HepG2 (cell line): ENCODE data around the gene SLC38A1. TPM values are rescaled to one million over a fixed set of nuclear protein-coding genes. Genes with fewer than 3 reads are reported as not detected.

Experiments used
- ATAC-seq: fragments of 200-7000 bp; cut with Tn5 transposase; 3 replicates; pipeline ENCODE4 v1.9.1; 2020; ENCODE audit warnings: mild to moderate bottlenecking, moderate library complexity
- BruUV-seq: library from RNA; stranded (reverse); fragments of 400-500 nt; replicated peaks from 2 replicates; lab custom pipeline; 2021; lab: Mats Ljungman, UMichigan
- CTCF ChIA-PET: fragments of 300-600 bp; formaldehyde crosslinking; extraction: SDS; loops from one replicate; lab custom pipeline; 2021; ENCODE audit warnings: low total read pairs, inconsistent platforms, low intra/inter-chr PET ratio; lab: Yijun Ruan, JAX
- POLR2A ChIA-PET: fragments of 350-600 bp; sonication (Branson Sonifier 250); formaldehyde crosslinking; loops from one replicate; lab custom pipeline; 2020; ENCODE audit warnings: antibody characterized with exemption, inconsistent platforms; lab: Yijun Ruan, JAX
- DNase-seq: peaks from one replicate; pipeline ENCODE4 v3.0.0-alpha.2; 2015; ENCODE audit warnings: low spot score
- FAIRE-seq: peaks from 3 replicates; lab custom pipeline; 2011; peaks lifted over from hg19 to GRCh38; lab: Jason Lieb, UNC
- H2AFZ ChIP-seq: one replicate; pipeline ENCODE4 v1.6.1; 2011; ENCODE audit warnings: low read length, inconsistent platforms
- H3K27ac ChIP-seq: fragments of 300-600 bp; 3 replicates; pipeline ENCODE4 v1.8.0; 2011; ENCODE audit warnings: mixed run types, mild to moderate bottlenecking, mixed read lengths, low read length, inconsistent platforms; ENCODE audit not compliant: insufficient read depth; ENCODE audit errors: extremely low read length
- H3K27me3 ChIP-seq, 2 experiments: fragments of 200-600 bp in 1 of 2; 2 replicates in 1 of 2; 3 replicates in 1 of 2; pipeline versions ENCODE4 v1.6.0 to v1.8.0; 2011; ENCODE audit warnings: low read length in 2 of 2, mild to moderate bottlenecking in 2 of 2, moderate library complexity in 2 of 2, inconsistent platforms in 1 of 2; ENCODE audit not compliant: insufficient read depth in 2 of 2, control insufficient read depth in 1 of 2
- H3K36me3 ChIP-seq, 2 experiments: fragments of 200-600 bp in 1 of 2; replicated peaks in 1 of 2; 2 replicates in 1 of 2; 3 replicates in 1 of 2; pipeline versions ENCODE4 v1.5.1 to v1.8.0; 2011; ENCODE audit warnings: low read length in 2 of 2, inconsistent platforms in 1 of 2; ENCODE audit not compliant: insufficient read depth in 2 of 2, control insufficient read depth in 1 of 2
- H3K4me1 ChIP-seq: 2 replicates; pipeline ENCODE4 v1.5.1; 2012; ENCODE audit warnings: low read length, inconsistent platforms; ENCODE audit not compliant: insufficient read depth
- H3K4me2 ChIP-seq: 2 replicates; pipeline ENCODE4 v1.6.0; 2011; ENCODE audit warnings: low read depth, low read length, inconsistent platforms
- H3K4me3 ChIP-seq, 3 experiments: fragments of 200-600 bp in 1 of 3; sonication (generic), shearing (Covaris generic) in 1 of 3; replicated peaks in 1 of 3; 2 replicates each; pipeline ENCODE4 v1.5.1; 2011 to 2016; ENCODE audit warnings: low read length in 3 of 3, inconsistent platforms in 2 of 3, low read depth in 2 of 3, mild to moderate bottlenecking in 2 of 3, control low read depth in 1 of 3, mixed read lengths in 1 of 3; ENCODE audit not compliant: insufficient read depth in 1 of 3
- H3K79me2 ChIP-seq: one replicate; pipeline ENCODE4 v1.6.1; 2011; ENCODE audit warnings: low read length, inconsistent platforms; ENCODE audit not compliant: insufficient read depth
- H3K9ac ChIP-seq: 2 replicates; pipeline ENCODE4 v1.6.0; 2011; ENCODE audit warnings: mild to moderate bottlenecking, low read depth, low read length, inconsistent platforms; ENCODE audit not compliant: insufficient read depth
- H3K9me3 ChIP-seq: 2 replicates; pipeline ENCODE4 v1.5.1; 2012; ENCODE audit warnings: mild to moderate bottlenecking, low read length
- H4K20me1 ChIP-seq: 2 replicates; pipeline ENCODE4 v1.6.0; 2011; ENCODE audit warnings: inconsistent platforms, mild to moderate bottlenecking, low read length, moderate library complexity; ENCODE audit not compliant: insufficient read depth
- CBX1 ChIP-seq: IDR thresholded peaks from one replicate; pipeline ENCODE4 v1.6.1; 2016; ENCODE audit warnings: antibody characterized with exemption, low read depth
- NR1H2 ChIP-seq: sonication (generic); formaldehyde crosslinking; IDR thresholded peaks from 2 replicates; pipeline ENCODE4 v1.8.1; 2022; ENCODE audit warnings: low read depth, missing genetic modification reagents, borderline replicate concordance
- RERE ChIP-seq: IDR thresholded peaks from 2 replicates; pipeline ENCODE4 v1.6.1; 2016; ENCODE audit warnings: low read depth, missing genetic modification reagents, missing compliant biosample characterization
- TSC22D2 ChIP-seq: sonication (generic); formaldehyde crosslinking; IDR thresholded peaks from 2 replicates; pipeline ENCODE4 v1.5.1; 2020; ENCODE audit warnings: missing genetic modification reagents, mild to moderate bottlenecking, borderline replicate concordance
- ZBTB14 ChIP-seq: sonication (generic); formaldehyde crosslinking; IDR thresholded peaks from 2 replicates; pipeline ENCODE4 v1.4.0; 2020; ENCODE audit warnings: missing genetic modification reagents
- ZFX ChIP-seq: sonication (generic); formaldehyde crosslinking; IDR thresholded peaks from 2 replicates; pipeline ENCODE4 v1.4.0; 2020; ENCODE audit warnings: mild to moderate bottlenecking, low read depth, missing genetic modification reagents, moderate library complexity
- ZNF484 ChIP-seq: sonication (generic); formaldehyde crosslinking; IDR thresholded peaks from 2 replicates; pipeline ENCODE4 v1.5.1; 2020; ENCODE audit warnings: mild to moderate bottlenecking, low read depth, missing genetic modification reagents, borderline replicate concordance
- ZNF550 ChIP-seq: sonication (generic); formaldehyde crosslinking; IDR thresholded peaks from 2 replicates; pipeline ENCODE4 v1.4.0; 2020; ENCODE audit warnings: mild to moderate bottlenecking, missing genetic modification reagents, borderline replicate concordance
- ZNF75D ChIP-seq: sonication (generic); formaldehyde crosslinking; IDR thresholded peaks from 2 replicates; pipeline ENCODE4 v1.8.1; 2023; ENCODE audit warnings: missing genetic modification reagents, mild to moderate bottlenecking, borderline replicate concordance
- ZNF768 ChIP-seq: sonication (generic); formaldehyde crosslinking; IDR thresholded peaks from 2 replicates; pipeline ENCODE4 v1.4.0; 2020; ENCODE audit warnings: missing genetic modification reagents
- WGBS: methylation state at CpG from one replicate; pipeline ENCODE4 v1.1.6; 2017; ENCODE audit warnings: low lambda C conversion rate; 5-methylcytosine and 5-hydroxymethylcytosine counted together
- in situ Hi-C: cut with HindIII; loops from 2 replicates; pipeline ENCODE4 v1.10.0; 2017; ENCODE audit warnings: low pct_unique_long_range_greater_than_20kb; ENCODE audit not compliant: extremely low pct_ligation_motif_present
- intact Hi-C: fragments of 100-400 bp; cut with micrococcal nuclease; formaldehyde crosslinking; loops from one replicate; pipeline ENCODE4 v1.10.0; 2022; ENCODE audit not compliant: unreplicated experiment
- polyA plus RNA-seq, 8 experiments: library from polyadenylated mRNA; depleted of rRNA in 3 of 8; stranded (reverse) in 7 of 8; unstranded in 1 of 8; fragments of >200 nt; fragmentation: Illumina TruSeq in 4 of 8; extraction: Trizol in 4 of 8; gene quantifications; 2 replicates each; pipeline versions ENCODE4 v1.2.1 to v1.2.3, GENCODE V29; 2011 to 2016; ENCODE audit warnings: low read depth in 4 of 8, missing spikeins in 1 of 8, mixed read lengths in 1 of 8; ENCODE audit not compliant: insufficient read depth in 1 of 8
- total RNA-seq, 5 experiments: library from RNA; depleted of rRNA; stranded (reverse); fragments of >200 nt; fragmentation: Illumina TruSeq; extraction: Trizol; gene quantifications; 2 replicates each; pipeline ENCODE4 v1.2.3, GENCODE V29; 2016; ENCODE audit warnings: low read depth in 1 of 5

Gene SLC38A1
- total and polyA plus RNA-seq, 2 of the 13 experiments (the other 11 are each of a cell fraction or from before 2014, with no cell fraction given), result 47.0 to 50.6 TPM

GRCh38 chr12:46209914-46210872 is 58.6 kb downstream of the SLC38A1 start:
- no TSS peak for BruUV-seq
- no peak overlapping the region for H2AFZ ChIP-seq
- no peaks in the 10 kb centered on the region for H3K79me2 ChIP-seq
- H3K4me3 ChIP-seq, result no peak overlapping the region
- H3K9me3 ChIP-seq, result no peaks in the 10 kb centered on the region
- no peaks in the 10 kb centered on the region for H3K27me3 ChIP-seq
- WGBS, result 93% methylated on average over 12 of the region's 12 CpGs
- FAIRE-seq (no peak), ATAC-seq (peak; percentile 73), DNase-seq (peak; percentile 11)
- peaks cover 16% of the 10 kb centered on the region for H3K4me1 ChIP-seq
- in situ Hi-C loops, result no loop called here
- intact Hi-C loops, result no loop called here
- H3K27ac ChIP-seq, result no peak overlapping the region
- H3K4me2 ChIP-seq, result no peak overlapping the region
- CTCF ChIA-PET, result no interaction called here
- H4K20me1 ChIP-seq, result no peaks in the 10 kb centered on the region; the same call in 1 of the 2 replicates
- no peak overlapping the region for H3K9ac ChIP-seq
- TF ChIP-seq ZNF75D (CRISPR knock-in tag), result no peak
- no peak for TF ChIP-seq TSC22D2 (CRISPR knock-in tag)
- no peak for TF ChIP-seq CBX1
- POLR2A ChIA-PET, result no interaction called here
- peaks cover 16 to 65% of the 10 kb centered on the region in 2 experiments for H3K36me3 ChIP-seq

- Histone ChIP-seq H3K79me2 (no peaks in the 10 kb centered on the region), H4K20me1 (no peaks in the 10 kb centered on the region; the same call in 1 of the 2 replicates), H3K4me2 (no peak overlapping the region), H3K9me3 (no peaks in the 10 kb centered on the region), H3K27me3 (no peaks in the 10 kb centered on the region), H3K36me3 (peaks cover 19 to 66% of the 10 kb centered on the region in 2 experiments), H3K9ac (no peak overlapping the region), H3K4me1 (peaks cover 16% of the 10 kb centered on the region), H2AFZ (no peak overlapping the region), H3K27ac (no peak overlapping the region), H3K4me3 (no peak overlapping the region)
- ChIA-PET POLR2A (no interaction called here), CTCF (no interaction called here)
- 83% methylated on average over 4 of the region's 4 CpGs for WGBS
- DNase-seq (no peak), ATAC-seq (no peak), FAIRE-seq (no peak)
- in situ Hi-C loops, result no loop called here
- BruUV-seq, result no TSS peak
- intact Hi-C loops, result no loop called here
- TF ChIP-seq ZBTB14 (no peak), ZFX (CRISPR knock-in tag) (no peak), ZNF484 (CRISPR knock-in tag) (no peak), NR1H2 (CRISPR knock-in tag) (no peak), ZNF768 (CRISPR knock-in tag) (no peak), ZNF550 (CRISPR knock-in tag) (no peak), RERE (no peak)
These were observed 59.7 kb downstream of the SLC38A1 start for GRCh38 chr12:46209170-46209569.
